HG03095 (cell line): ENCODE results near the gene EPHA6.

Source experiments
- ATAC-seq: cut with Tn5 transposase; IDR thresholded peaks from one replicate; pipeline ENCODE4 v1.9.1; 2021; ENCODE audit warnings: moderate library complexity; ENCODE audit not compliant: unreplicated experiment

The EPHA6 gene

DNA sequence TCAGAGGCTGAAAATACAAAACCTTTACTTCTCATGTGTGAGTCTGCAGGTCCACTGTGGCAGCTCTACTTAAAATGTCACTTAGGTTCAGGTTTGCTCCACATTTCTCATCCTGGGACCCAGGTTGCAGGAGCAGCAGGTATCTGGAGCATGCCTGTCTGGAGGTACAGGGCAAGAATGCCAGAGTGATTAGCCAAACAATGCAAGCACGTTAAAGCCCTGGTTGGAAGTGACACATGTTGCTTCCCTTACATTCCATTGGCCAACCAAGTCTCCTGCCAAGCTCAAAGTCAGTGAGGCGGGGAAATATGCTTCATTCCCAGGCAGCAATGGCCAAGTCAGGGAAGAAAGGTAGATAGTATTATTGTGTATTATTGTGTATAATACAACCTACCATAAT lies 873.3 kb downstream of the EPHA6 start:
- no peak for ATAC-seq

DNA sequence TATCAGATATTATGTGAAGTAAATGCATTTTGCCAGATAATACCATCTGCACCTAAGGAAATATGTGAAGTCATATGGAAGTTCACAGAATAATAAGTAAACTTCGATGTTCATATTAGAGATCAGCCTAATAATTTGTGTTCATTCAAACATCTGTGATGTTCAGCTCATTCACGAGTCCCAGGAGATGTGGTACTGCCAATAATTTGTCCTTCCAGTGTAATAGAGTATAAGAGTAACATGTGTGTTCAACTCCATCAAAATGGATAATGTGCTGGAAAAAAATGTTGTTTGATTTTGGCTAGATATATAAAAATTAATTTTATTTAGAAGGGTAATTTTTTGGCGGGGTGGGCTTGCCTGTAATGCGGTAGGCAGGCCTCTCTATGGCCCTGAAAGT lies 874.7 kb downstream of the EPHA6 start:
- no peak for ATAC-seq

DNA sequence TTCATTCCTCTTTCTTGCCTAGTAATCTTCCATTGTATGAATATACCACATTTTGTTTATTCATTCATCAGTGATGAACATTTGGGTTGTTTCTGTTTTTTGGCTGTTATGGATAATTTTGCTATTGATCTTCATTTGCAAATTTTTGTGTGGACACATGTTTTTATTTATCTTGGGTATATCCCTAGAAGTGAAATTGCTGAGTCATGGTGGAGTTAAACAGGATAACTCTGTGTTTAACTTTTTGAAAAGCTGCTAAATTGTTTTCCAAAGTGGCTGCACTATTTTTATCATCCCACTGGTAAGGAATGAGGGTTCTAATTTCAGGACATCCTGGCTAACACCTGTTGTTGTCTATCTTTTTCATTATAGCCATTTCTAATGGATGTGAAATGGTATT lies 875.6 kb downstream of the EPHA6 start:
- ATAC-seq, result no peak

DNA sequence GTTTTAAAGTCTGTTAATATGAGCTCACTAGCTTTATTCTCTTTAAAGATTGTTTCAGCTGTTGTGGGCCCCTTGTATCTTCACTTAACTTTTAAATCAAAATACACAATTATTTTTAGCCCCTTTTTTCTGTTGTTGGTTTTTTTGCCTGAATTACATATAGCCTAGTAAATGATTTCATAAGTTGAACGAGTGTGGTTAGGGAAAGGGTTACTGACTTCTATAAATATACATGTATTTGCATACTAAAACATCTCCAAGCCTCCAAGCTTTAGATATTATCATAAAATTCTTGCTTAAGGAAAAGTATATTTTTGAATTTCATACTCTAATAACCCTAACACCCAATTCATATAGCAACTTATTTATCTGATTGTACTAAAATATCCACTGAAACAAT lies 877.0 kb downstream of the EPHA6 start:
- ATAC-seq, result no peak

- ATAC-seq, result no peak
Observed at GRCh38 chr3:97692389-97692788, 878.0 kb downstream of the EPHA6 start.

GRCh38 chr3:97692831-97693230 lies 878.4 kb downstream of the EPHA6 start:
- no peak for ATAC-seq

- no peak for ATAC-seq
Observed at GRCh38 chr3:97694876-97695275, 880.5 kb downstream of the EPHA6 start.

DNA sequence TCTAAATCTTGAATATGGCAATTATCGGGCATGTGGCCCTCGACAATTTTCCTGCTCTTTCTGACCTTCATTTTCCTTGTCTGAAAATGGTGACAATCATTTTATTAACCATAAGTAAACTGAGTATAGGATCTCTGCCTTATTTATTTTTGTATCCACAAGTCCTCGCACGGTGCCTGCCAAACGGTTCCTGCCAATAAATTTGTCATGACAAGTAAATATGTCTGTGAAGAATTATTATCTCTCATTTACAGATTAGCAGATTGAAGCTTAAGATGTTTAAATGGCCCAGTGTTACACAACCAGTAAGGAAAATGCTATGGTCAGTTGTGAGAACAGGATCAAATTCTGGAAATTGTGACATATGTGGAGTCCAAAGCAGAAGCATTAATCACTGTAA lies 884.3 kb downstream of the EPHA6 start:
- no peak for ATAC-seq

DNA sequence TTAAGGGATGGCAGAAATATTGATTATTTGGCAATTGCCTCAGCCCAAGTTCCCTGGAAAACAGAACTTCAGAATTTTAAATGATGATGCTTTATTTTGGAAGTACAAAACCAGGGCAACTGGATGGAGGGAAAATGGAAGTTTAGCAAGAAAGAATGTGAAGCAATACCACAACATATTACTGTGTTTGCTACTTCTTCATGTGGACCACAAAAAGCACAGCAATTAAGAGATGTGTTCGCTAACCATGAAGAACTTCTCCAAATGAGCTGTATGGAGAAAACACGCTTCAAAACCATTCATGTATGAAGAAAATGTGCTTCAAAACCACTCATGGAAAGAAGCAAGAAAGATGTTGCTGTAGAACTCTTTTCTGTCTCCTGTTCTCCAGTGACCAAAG lies 885.5 kb downstream of the EPHA6 start:
- ATAC-seq, result no peak

- no peak for ATAC-seq
Observed at GRCh38 chr3:97705764-97706163, 891.4 kb downstream of the EPHA6 start.

- no peak for ATAC-seq
Observed at GRCh38 chr3:97706226-97706625, 891.8 kb downstream of the EPHA6 start.

- ATAC-seq, result no peak
Observed at GRCh38 chr3:97711654-97712053, 897.3 kb downstream of the EPHA6 start.

GRCh38 chr3:97712919-97713318 lies 898.5 kb downstream of the EPHA6 start:
- no peak for ATAC-seq

GRCh38 chr3:97713634-97714033 lies 899.2 kb downstream of the EPHA6 start:
- ATAC-seq, result no peak

- ATAC-seq, result peak; percentile 95
Observed at GRCh38 chr3:97719156-97719821, 904.9 kb downstream of the EPHA6 start.

DNA sequence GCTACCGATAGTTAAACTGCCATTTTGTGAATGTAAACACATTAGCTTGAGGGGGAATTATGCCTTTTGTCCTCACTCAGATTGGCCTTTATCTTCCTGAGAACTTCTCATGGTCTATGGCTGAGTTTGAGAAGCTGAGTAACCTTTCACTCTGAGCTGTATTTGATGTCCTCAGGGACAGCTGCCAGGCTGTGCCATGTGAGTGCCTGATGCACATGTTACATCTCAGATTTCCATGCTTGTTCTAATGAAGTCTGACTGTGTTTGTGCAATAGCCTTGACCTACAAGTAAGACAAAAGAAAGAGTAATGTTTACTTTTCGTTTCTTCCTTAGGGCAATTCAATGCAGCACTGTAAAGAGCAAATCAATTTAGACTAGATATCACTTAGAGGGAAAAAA lies 906.0 kb downstream of the EPHA6 start:
- ATAC-seq, result no peak

GRCh38 chr3:97721446-97721845 lies 907.1 kb downstream of the EPHA6 start:
- no peak for ATAC-seq

DNA sequence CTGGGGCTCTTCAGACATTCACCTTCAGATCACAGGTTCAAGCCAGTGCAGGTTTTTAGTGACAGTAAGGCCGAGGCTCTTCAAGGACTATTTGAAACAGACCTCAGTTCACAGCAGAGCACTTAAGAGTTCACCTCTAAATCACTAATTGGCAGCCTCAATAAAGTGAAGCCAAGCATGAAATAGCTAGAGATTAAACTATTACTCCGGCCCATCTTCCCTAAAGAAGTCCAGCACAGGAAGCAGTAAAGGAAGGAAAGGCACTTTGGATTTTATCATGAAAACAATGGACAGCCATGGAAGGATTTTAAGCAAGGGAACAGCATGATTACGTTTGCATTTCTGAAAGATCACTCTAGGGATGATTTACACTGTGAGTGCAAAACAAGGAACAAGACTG lies 922.5 kb downstream of the EPHA6 start:
- no peak for ATAC-seq

DNA sequence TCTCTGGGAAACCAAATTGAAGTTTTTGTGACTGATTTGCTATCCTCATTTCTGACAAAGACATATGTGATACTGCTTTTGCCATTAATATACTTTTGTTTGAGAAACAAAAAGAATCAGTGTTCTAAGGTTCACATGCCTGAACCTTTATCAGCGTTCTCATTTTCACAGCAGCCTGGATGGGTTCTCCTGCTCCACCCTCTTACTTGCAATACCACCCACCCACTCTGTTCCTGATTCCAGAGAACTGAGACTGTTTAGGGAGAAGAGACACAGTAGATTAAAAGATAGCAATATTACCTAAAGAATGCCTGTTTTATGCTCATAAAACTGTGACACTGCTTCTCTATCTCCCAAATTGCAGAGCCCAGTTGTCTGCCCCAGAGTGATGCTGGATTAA lies 924.4 kb downstream of the EPHA6 start:
- no peak for ATAC-seq

DNA sequence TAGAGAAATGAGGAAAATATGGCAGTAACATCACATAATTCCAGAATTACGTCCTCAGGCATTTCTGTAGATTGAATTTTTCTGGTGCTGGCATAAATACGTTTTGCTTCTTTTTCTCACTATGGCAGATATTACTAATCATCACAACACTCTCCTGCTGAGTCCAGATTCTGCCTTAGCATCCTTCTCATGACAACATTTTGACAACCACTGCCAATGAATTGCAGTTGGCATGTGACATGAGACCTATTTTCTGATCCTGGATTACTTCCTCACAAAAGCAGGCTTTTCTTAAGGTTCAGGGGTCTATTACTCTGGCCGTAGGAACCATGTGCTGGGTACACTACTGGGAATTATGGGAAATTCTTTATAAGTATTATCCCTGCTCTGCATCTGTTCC lies 927.6 kb downstream of the EPHA6 start:
- no peak for ATAC-seq

DNA sequence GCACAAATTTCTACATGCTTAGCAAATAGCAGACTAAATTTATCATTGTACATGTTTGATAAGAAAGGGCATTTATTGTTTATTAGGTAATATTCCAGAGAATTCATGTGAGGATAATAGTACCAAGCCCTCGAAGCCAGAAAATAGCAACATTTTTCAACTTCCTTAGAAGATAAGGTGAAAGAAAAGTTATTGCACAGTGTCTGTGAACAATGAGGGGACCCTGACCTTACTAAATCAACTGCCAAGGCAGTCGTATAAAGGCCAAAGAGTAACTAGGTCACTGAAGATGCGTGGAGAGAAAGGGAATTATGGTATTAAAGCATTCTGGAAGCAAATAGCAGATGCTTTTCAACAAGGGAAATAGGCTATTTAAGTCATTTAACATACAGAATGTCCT lies 929.9 kb downstream of the EPHA6 start:
- no peak for ATAC-seq

GRCh38 chr3:97763586-97764406 lies 949.4 kb downstream of the EPHA6 start:
- ATAC-seq, result peak; percentile 34
